NCI-H82 (cell line): Measurements from ENCODE around the gene STUM.
A peak's percentile ranks its signal among the peaks of the same experiment; 100 is the strongest.

Source experiments
- DNase-seq: peaks from one replicate; lab custom pipeline; 2025; lab: John Stamatoyannopoulos, UW

Gene STUM

DNA sequence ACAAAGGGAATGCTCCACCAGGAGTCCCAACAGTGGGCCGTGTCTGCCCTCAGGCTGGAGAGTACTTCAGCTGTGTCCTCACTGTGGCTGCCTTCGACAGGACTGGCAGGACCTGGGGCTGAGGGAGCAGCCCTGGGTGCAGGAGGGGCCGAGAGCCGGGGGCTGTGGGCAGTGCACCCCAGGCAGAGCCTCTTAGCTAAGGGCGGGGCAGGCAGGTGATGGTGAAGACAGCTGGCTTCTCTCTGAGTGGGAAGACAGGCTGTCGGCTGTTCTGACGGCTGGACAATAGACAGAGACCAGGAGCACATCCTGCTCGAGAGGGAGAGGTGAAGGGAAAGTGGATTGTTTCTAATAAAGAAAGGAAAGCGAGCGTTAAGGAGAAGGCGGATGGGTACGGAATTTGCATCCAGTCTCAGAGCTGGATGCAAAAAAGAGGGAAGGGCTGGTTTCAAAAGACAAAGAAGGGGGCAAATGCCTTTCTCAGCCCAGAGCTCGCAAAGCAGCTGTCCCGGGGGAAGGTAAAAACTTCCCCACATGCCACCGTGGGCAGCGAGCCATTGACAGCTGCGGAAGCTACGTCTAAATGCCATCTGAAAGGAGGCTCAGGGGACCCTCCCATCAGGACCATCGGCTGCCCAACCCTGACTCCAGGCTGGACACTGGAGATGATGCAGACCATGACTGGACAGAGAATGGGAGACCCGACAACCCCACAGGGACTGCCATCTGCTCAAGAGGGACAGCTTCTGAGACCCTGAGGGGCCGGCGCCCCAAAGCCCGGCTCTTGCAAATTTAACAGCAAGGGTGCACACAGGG lies 92.0 kb downstream of the STUM start:
- DNase-seq, result peak; percentile 46

GRCh38 chr1:226641671-226642231 lies 93.2 kb downstream of the STUM start:
- DNase-seq, result no peak

- DNase-seq, result no peak
Observed at GRCh38 chr1:226642421-226642820, 93.9 kb downstream of the STUM start.

- DNase-seq, result peak; percentile 23
Observed at GRCh38 chr1:226643177-226643576, 94.6 kb downstream of the STUM start.

GRCh38 chr1:226643611-226644540 lies 95.3 kb downstream of the STUM start:
- DNase-seq, result no peak

DNA sequence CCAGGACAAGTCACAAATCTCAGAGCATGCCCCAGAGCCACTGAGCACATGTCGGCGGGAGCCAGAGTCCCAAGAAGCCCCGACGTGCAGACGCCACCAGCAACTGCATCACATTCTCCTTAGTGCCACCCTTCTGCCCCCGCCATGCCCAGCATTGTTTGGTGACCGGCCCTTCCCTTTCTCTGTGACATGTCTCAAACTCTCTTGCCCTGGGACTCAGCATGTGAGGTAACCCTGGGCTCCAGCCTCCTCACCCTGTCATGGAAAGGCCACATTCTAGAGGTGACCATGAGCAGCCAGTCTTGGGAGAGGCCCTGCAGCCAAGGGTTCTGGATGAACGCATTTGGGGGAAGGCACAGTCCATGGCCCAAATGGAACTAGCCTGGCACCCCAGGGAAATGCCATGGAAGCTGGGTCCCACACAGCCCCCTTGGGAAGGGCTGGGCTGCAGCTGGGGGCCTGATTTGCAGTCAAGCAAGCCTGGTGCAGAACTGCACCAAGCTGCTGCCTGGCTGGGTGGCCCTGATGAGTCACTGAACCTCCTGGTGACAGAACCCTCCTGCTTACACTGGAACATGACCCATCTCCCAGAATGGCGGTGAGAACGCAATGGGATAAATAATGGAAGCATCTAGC lies 96.1 kb downstream of the STUM start:
- DNase-seq, result no peak

GRCh38 chr1:226645279-226645976 lies 96.9 kb downstream of the STUM start:
- no peak for DNase-seq

DNA sequence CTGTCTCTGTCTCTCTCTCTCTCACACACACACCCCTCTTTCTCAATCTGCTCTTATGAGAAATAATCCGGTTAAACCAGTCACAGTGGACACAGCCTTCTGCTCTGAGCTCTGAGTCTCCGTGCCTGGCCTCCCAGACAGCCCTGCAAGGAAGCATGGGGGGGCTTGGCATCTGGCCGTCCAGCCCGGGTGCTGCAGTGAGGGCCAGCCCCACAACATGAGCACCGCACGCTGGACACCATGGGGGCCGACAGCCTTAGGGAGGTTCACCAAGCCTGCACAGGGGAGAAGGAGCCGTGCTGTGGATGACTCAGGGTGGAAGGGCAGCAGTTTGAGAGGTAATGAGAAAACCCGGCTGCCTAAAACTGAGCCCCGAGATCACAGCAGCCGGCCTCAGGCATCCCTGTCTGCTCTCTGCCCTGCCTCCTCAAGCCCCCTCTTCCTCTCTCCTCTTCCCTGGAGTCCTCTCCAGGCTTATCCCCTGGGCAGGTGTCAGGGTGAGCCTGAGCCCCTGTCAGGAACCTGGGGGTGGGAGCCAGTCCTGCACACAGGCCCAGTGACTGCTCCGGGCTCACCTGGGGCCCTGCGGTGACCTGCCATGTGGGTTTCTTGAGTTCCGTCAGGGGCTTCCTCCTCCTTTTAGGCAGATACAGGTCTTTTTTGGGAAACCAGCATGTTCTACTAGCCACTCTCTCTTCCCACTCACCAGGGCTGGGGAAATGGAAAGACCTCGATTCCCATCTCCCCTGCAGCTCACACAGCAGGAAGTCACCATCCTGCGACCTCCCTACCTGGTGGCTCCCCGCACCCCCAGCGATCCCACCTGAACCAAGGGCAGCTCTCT lies 97.7 kb downstream of the STUM start:
- peak; percentile 96 for DNase-seq

DNA sequence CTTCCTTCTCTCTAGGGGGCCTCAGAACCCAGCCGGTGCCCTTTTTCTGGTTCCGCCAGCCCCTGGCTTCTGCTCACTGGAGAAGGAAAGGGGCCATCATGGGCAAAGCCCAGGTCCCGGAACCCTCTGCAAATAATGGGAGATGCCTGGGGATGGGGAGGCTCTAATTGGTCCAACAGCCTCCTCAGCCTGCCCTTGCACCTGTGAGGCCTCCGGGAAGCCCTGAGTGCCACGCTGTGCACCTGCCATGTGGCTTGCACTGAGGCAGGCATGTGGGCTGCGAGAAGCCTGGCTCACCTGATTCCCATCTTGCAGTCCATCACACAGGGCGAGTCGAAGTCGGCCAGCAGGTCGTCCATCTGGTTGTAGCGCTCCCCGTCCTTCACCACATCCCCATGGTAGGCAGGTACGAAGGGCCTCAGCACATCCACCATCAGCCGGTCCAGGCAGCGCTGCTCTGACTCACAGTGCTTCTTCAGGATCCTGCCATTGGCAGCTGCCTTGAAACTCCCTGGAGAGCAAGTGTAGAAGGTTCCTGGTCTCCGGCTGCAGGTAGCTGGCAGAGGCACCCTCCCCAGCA lies 98.4 kb downstream of the STUM start:
- DNase-seq, result no peak

GRCh38 chr1:226647719-226648118 lies 99.2 kb downstream of the STUM start:
- DNase-seq, result no peak

DNA sequence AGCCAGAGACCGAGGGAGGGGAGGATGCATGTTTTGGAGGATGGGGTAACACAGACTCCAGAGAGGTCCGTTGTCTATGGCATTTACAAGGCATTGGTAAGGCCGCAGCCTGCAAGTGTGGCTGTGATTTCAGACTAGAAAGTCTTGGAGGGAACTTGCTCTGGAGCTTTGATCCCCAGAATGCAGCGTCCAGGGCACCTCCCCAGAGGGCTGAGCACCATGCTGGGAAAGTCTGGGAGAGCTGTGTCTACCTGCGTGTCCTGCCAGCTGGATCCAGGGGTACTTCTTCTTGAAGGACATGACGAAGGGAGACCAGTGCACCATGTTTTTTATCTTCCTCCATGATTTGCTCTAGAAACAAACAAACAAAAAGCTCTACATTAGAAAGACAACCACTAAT lies 99.9 kb downstream of the STUM start:
- no peak for DNase-seq

- no peak for DNase-seq
Observed at GRCh38 chr1:226649244-226649643, 100.7 kb downstream of the STUM start.

DNA sequence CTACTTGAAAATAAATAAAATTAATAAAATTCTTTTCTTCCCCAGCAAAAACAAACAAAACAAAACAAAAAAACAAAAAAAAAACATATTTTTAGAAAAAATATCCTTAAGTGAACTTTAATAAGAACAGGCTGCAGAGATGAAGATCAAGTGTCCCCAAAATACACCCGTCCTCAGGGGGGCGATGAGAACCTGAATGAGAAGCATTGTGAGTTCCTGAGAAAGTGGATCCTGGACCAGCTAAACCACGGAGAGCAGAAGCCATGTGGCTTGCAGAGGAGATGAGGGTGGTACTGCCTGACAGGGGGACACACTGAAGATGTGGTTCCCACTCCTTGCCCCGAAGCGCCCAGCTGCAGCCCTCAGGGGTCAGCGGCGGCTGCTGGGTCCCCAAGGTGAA lies 101.2 kb downstream of the STUM start:
- DNase-seq, result peak; percentile 71

- DNase-seq, result no peak
Observed at GRCh38 chr1:226650236-226650841, 101.8 kb downstream of the STUM start.

- no peak for DNase-seq
Observed at GRCh38 chr1:226651041-226651731, 102.6 kb downstream of the STUM start.

- DNase-seq, result no peak
Observed at GRCh38 chr1:226651732-226652105, 103.2 kb downstream of the STUM start.

GRCh38 chr1:226652613-226653012 lies 104.0 kb downstream of the STUM start:
- no peak for DNase-seq

DNA sequence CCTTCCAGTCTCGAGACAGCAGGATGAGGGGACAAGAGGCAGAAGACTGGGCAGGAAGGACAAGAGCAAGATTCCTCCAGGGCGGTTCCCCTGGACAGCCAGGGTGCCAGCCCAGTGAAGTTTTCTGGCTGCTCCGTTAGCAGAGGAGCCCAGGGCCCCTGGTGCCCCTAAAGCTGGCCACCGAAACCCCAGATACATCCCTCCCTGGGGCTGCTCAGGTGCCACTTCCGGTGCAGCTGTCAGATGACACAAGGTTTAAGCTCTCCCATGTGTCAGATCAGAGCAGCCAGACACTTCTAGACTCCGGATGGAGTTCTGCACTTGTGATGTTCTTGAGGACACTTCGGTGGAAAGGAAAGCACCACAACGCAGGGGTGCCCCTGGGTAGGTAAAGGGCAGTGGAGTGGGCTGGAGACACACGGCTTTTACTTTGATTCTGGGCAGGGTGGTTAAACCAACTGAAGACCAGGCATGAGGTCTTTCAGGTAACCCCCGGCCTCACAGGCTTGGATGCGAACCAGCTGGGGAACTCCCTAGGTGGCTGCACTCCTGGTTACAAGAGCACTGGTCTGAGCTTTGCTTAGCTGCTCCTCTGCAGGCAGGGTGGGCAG lies 104.9 kb downstream of the STUM start:
- no peak for DNase-seq
